Erythroblast (primary cell): ENCODE data around the gene OAS1.

ENCODE experiments used
- GATA1 ChIP-seq: IDR thresholded peaks from 2 replicates; pipeline ENCODE4 v1.6.1; 2011; ENCODE audit warnings: low read depth, mild to moderate bottlenecking, control low read depth, low read length, moderate library complexity
- POLR2A ChIP-seq: IDR thresholded peaks from 2 replicates; pipeline ENCODE4 v1.6.1; 2011; ENCODE audit warnings: mild to moderate bottlenecking, low read length

DNA sequence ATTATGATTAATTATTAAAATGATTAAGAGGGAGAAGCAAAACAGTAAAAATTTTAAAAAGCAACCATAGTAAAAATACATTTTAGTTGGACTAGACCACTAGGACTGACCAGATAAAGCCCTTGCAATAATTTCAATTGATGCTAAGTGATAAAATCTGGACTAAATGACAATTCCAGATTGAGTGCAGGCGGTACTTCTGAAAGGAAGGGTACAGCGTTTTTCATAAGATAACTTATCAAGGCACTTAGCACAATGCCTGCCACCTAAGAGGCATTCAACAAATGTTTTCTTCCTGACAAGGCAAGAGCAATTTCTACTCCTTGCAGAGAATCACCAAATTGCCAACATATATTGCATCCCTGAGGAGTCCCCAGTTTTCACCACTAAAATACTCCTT is 37.7 kb upstream of the OAS1 start:
- no peak for TF ChIP-seq POLR2A
- TF ChIP-seq GATA1: no peak
